ENCODE results near the gene OCIAD2.
"Not testable (repeated sequence)": the region's sequence is repeated elsewhere in the genome, so short reads cannot be mapped to it uniquely, and the experiment has no call there.

OCIAD2 gene

DNA sequence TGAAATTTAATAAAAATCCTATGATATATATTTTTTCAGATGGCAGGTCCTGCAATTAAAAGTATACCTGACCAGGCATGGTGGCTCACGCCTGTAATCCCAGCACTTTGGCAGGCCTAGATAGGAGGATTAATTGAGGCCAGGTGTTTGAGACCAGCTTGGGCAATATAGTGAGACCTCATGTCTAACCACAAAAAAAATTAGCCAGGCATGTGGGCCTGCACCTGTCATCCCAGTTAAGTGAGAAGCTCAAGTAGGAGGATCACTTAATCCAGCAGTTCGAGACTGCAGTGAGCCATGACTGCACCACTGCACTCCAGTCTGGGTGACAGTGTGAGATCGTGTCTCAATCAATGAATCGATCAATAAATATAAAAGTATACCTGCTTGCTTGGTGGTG, 2.5 kb downstream of the OCIAD2 start:
- H3K4me3 ChIP-seq (ENCODE audit: low read length): no peak overlapping the region
- H3K9ac ChIP-seq (ENCODE audit: low read length): no peak overlapping the region
- H3K4me1 ChIP-seq (ENCODE audit: control insufficient read depth, insufficient read depth, low read length): no peaks in the 10 kb centered on the region
- H3K27me3 ChIP-seq (ENCODE audit: control insufficient read depth, insufficient read depth, low read length): no peaks in the 10 kb centered on the region
- H3K36me3 ChIP-seq (ENCODE audit: control insufficient read depth, insufficient read depth, low read length): peaks cover 3% of the 10 kb centered on the region
- no peak overlapping the region for H3K27ac ChIP-seq (ENCODE audit: low read depth, low read length)

DNA sequence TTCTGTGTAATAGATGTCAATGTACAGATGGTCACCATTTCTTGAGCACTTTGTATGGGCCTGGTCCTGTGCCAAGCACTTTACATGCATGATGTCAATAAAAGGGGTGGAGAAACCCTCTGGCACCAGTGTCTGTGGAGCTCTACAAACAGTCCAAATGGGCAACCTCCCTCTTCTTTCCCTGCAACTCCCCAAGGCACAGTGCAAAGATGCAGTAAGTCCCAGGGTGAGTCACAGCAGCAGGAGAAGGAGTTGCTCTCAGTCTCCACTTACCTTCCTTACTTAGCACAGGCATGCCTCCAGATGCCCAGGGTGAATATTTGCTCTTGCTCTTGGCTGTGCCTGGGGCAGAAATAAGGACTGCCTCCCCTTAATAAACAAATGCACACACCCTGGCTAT, 4.3 kb downstream of the OCIAD2 start:
- H3K36me3 ChIP-seq (ENCODE audit: control insufficient read depth, insufficient read depth, low read length): peaks cover 3% of the 10 kb centered on the region
- H3K9ac ChIP-seq (ENCODE audit: low read length): no peak overlapping the region

DNA sequence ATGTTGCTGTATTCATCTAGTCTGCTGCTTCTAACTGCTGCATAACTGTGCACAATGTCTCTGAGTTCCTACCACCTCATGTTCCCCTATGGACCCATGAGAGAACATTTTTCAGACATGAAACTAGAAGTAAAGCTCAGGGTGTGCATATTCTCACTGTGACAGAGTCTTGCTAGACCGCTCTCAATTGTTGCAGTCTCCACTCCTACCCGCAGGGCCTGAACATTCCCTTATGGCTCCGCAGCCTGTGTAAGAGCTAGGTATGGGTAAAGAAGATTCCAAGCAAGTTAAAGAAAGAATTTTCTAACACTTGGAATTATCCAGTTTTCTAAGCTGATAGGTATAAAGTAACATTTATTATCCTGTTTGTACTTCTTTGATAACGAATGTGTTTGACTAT, 5.4 kb downstream of the OCIAD2 start:
- Histone ChIP-seq H3K9ac (ENCODE audit: low read length) (no peak overlapping the region), H3K4me3 (ENCODE audit: low read length) (no peak overlapping the region), H3K36me3 (ENCODE audit: control insufficient read depth, insufficient read depth, low read length) (peaks cover 3% of the 10 kb centered on the region), H3K27me3 (ENCODE audit: control insufficient read depth, insufficient read depth, low read length) (no peaks in the 10 kb centered on the region), H3K27ac (ENCODE audit: low read depth, low read length) (no peak overlapping the region), H3K4me1 (ENCODE audit: control insufficient read depth, insufficient read depth, low read length) (no peaks in the 10 kb centered on the region)

More for the DNA sequence above, 4.3 kb downstream of the OCIAD2 start:
- Histone ChIP-seq H3K4me1 (ENCODE audit: control insufficient read depth, insufficient read depth, low read length) (no peaks in the 10 kb centered on the region), H3K27me3 (ENCODE audit: control insufficient read depth, insufficient read depth, low read length) (no peaks in the 10 kb centered on the region), H3K4me3 (ENCODE audit: low read length) (no peak overlapping the region), H3K27ac (ENCODE audit: low read depth, low read length) (no peak overlapping the region)

DNA sequence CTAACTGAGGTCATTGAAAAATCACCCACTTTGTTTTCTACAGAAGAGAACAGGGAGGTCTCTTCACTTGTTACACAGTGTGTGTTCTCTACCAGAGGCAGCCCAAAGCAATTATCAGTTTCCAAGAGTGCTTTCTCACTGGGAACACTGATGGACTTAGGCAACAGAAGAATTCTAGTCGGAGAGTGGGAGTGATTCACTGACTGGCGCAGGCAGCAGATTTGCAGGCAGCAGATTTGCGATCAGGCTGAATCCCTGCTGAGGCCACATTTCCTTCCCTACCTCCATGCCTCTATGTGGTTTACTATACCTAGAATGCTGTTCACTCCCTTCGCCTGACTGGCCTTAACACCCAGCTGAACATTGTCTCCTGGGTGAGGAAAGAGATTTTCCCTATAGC, 6.6 kb downstream of the OCIAD2 start:
- Histone ChIP-seq H3K36me3 (ENCODE audit: control insufficient read depth, insufficient read depth, low read length) (peaks cover 3% of the 10 kb centered on the region), H3K4me3 (ENCODE audit: low read length) (no peak overlapping the region), H3K9ac (ENCODE audit: low read length) (no peak overlapping the region), H3K4me1 (ENCODE audit: control insufficient read depth, insufficient read depth, low read length) (no peaks in the 10 kb centered on the region), H3K27ac (ENCODE audit: low read depth, low read length) (no peak overlapping the region), H3K27me3 (ENCODE audit: control insufficient read depth, insufficient read depth, low read length) (no peaks in the 10 kb centered on the region)

DNA sequence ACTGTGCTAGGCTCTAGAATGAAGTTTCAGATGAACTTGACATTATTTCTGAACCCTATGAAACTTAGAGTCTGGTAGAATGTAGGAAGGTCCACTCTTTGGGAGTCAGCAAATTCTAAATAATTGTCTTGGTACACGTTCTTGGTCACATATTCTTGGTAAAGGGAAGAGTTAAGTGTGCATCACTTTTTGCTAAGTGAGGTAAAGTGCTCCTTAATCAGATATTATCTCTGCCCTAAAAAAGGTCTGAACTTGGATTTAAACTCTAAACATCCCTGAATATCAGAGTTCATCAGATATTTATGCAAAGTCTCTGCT, 7.2 kb downstream of the OCIAD2 start:
- peaks cover 5% of the 10 kb centered on the region for H3K36me3 ChIP-seq (ENCODE audit: control insufficient read depth, insufficient read depth, low read length)
- no peaks in the 10 kb centered on the region for H3K27me3 ChIP-seq (ENCODE audit: control insufficient read depth, insufficient read depth, low read length)
- no peak overlapping the region for H3K27ac ChIP-seq (ENCODE audit: low read depth, low read length)
- H3K4me1 ChIP-seq (ENCODE audit: control insufficient read depth, insufficient read depth, low read length): no peaks in the 10 kb centered on the region
- no peak overlapping the region for H3K9ac ChIP-seq (ENCODE audit: low read length)
- H3K4me3 ChIP-seq (ENCODE audit: low read length): no peak overlapping the region

DNA sequence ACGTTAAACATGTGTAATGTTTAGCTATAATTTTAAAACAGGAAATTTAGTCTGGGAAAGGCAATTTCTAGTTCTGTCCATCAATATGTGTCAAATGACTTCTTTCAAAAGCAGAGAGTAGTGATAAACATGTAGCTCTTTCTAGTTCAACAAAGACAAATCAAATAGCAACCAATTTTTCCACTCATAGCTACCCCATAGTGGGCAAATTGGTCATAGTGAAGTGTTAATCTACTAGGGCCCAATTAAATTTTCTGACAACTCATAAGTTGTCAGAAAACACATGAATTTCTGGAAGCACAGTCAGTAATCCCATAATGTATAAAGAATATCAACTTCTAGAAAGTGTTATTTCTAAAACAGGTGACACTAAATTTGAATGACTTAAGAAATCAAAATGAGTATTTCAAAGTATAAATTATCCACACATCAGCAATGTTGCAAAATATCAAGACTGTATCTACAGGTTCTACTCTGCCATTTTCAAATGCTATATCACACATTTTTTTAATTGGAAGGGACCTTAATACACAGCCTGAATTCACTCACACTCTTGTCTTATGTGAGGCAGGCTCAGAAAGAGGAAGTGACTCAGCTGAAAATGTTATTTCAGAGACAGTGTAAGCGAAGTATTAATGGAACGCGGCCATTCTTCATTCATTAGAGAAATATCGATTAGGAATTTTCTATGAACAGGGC, 7.7 kb downstream of the OCIAD2 start:
- H3K36me3 ChIP-seq (ENCODE audit: control insufficient read depth, insufficient read depth, low read length): peaks cover 5% of the 10 kb centered on the region
- H3K4me1 ChIP-seq (ENCODE audit: control insufficient read depth, insufficient read depth, low read length): no peaks in the 10 kb centered on the region
- no peaks in the 10 kb centered on the region for H3K27me3 ChIP-seq (ENCODE audit: control insufficient read depth, insufficient read depth, low read length)
- no peak overlapping the region for H3K4me3 ChIP-seq (ENCODE audit: low read length)
- no peak overlapping the region for H3K9ac ChIP-seq (ENCODE audit: low read length)
- no peak overlapping the region for H3K27ac ChIP-seq (ENCODE audit: low read depth, low read length)

DNA sequence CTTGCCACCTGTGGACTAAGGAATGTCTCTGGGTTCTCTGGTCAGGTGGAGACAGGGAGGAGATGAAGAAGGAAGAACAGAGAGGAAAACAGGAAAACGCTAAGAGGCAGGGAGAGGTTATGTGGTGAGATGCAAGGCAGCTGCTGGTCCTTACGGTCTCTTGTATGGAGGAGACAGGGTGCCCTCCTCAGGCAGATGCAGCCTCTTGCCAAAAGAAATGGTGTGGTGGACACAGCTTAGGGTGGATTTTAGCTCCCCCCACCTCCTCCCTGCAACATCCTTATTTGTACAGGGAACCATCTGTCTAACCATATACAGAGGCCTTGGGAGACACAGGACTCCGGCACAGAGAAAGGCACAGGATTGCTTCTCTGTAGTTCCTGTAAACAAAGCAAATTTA, 9.7 kb downstream of the OCIAD2 start:
- Histone ChIP-seq H3K27ac (ENCODE audit: low read depth, low read length) (no peak overlapping the region), H3K4me3 (ENCODE audit: low read length) (no peak overlapping the region), H3K27me3 (ENCODE audit: control insufficient read depth, insufficient read depth, low read length) (no peaks in the 10 kb centered on the region), H3K4me1 (ENCODE audit: control insufficient read depth, insufficient read depth, low read length) (no peaks in the 10 kb centered on the region), H3K36me3 (ENCODE audit: control insufficient read depth, insufficient read depth, low read length) (peaks cover 7% of the 10 kb centered on the region), H3K9ac (ENCODE audit: low read length) (no peak overlapping the region)

GRCh38 chr4:48891028-48891619, 15.4 kb downstream of the OCIAD2 start:
- Histone ChIP-seq H3K36me3 (ENCODE audit: control insufficient read depth, insufficient read depth, low read length) (peaks cover 8% of the 10 kb centered on the region), H3K4me3 (ENCODE audit: low read length) (no peak overlapping the region), H3K27me3 (ENCODE audit: control insufficient read depth, insufficient read depth, low read length) (no peaks in the 10 kb centered on the region), H3K27ac (ENCODE audit: low read depth, low read length) (no peak overlapping the region), H3K9ac (ENCODE audit: low read length) (no peak overlapping the region), H3K4me1 (ENCODE audit: control insufficient read depth, insufficient read depth, low read length) (no peaks in the 10 kb centered on the region)

DNA sequence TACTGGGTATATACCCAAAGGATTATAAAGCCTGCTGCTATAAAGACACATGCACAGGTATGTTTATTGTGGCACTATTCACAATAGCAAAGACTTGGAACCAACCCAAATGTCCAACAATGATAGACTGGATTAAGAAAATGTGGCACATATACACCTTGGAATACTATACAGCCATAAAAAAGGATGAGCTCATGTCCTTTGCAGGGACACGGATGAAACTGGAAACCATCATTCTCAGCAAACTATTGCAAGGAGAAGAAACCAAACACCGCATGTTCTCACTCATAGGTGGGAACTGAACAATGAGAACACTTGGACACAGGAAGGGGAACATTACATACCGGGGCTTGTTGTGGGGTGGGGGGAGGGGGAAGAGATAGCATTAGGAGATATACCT, 16.8 kb downstream of the OCIAD2 start:
- not testable (repeated sequence) for H3K4me1 ChIP-seq (ENCODE audit: control insufficient read depth, insufficient read depth, low read length); H3K4me3 ChIP-seq (ENCODE audit: low read length); H3K27ac ChIP-seq (ENCODE audit: low read depth, low read length); H3K36me3 ChIP-seq (ENCODE audit: control insufficient read depth, insufficient read depth, low read length); H3K27me3 ChIP-seq (ENCODE audit: control insufficient read depth, insufficient read depth, low read length); H3K9ac ChIP-seq (ENCODE audit: low read length)

GRCh38 chr4:48881646-48882045, 24.9 kb downstream of the OCIAD2 start:
- H3K4me1 ChIP-seq (ENCODE audit: control insufficient read depth, insufficient read depth, low read length); H3K4me3 ChIP-seq (ENCODE audit: low read length); H3K9ac ChIP-seq (ENCODE audit: low read length); H3K36me3 ChIP-seq (ENCODE audit: control insufficient read depth, insufficient read depth, low read length); H3K27me3 ChIP-seq (ENCODE audit: control insufficient read depth, insufficient read depth, low read length); H3K27ac ChIP-seq (ENCODE audit: low read depth, low read length): not testable (repeated sequence)

DNA sequence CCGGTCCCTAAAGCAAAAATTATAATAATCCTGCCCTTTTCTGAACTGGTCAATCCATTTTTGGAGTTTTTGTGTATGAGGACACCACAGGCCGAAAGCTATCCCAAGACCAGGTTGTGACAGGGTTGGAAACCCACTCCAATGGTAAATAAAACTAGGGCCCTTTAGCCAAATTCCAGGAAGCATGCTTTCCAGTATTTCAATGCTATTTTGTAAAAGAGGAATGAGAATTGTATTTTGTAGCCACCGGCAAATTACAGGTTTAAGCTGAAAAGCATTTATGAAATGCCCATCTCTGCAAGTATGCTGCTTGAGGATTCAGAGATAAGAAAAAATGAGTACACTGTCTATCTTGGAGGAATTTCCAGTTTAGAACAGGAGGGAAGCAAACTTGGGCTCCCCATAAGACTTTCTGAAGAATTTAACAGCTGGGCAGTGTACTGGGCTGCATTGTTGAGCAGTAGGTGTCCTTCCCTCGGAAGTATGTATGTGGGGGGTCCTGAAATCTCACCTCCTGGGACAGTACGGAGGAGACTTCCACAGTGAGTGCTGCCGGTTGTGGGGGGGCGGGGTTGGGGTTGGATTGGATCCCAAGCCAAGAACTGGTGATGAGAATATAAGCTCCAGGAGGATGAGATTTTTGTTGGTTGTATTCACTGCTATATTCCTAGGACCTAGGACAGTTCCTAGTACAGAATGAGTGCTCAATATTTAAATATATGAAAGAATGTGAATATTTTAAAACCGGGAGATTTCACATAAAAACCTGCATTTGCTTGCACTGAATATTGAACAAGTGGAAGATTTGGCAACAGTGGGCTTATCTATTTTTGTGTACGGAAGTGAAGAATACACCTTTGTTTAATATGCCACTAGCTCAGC, 26.8 kb downstream of the OCIAD2 start:
- Histone ChIP-seq H3K4me3 (ENCODE audit: low read length) (no peak overlapping the region), H3K27me3 (ENCODE audit: control insufficient read depth, insufficient read depth, low read length) (no peaks in the 10 kb centered on the region), H3K4me1 (ENCODE audit: control insufficient read depth, insufficient read depth, low read length) (no peaks in the 10 kb centered on the region), H3K9ac (ENCODE audit: low read length) (no peak overlapping the region), H3K36me3 (ENCODE audit: control insufficient read depth, insufficient read depth, low read length) (no peaks in the 10 kb centered on the region), H3K27ac (ENCODE audit: low read depth, low read length) (no peak overlapping the region)

GRCh38 chr4:48877827-48878535, 28.6 kb downstream of the OCIAD2 start:
- Histone ChIP-seq H3K27ac (ENCODE audit: low read depth, low read length) (no peak overlapping the region), H3K36me3 (ENCODE audit: control insufficient read depth, insufficient read depth, low read length) (no peaks in the 10 kb centered on the region), H3K27me3 (ENCODE audit: control insufficient read depth, insufficient read depth, low read length) (no peaks in the 10 kb centered on the region), H3K9ac (ENCODE audit: low read length) (no peak overlapping the region), H3K4me3 (ENCODE audit: low read length) (no peak overlapping the region), H3K4me1 (ENCODE audit: control insufficient read depth, insufficient read depth, low read length) (no peaks in the 10 kb centered on the region)

All from rectal smooth muscle tissue (tissue), 1 donor.